K562 (cell line): Measurements from ENCODE around the gene RELL1. TPM values are rescaled to one million over a fixed set of nuclear protein-coding genes. Genes with fewer than 3 reads are reported as not detected.

Source experiments
- ATAC-seq: fragments of 200-7000 bp; cut with Tn5 transposase; 3 replicates; pipeline ENCODE4 v1.9.1; 2020; ENCODE audit warnings: moderate library complexity
- BruUV-seq: library from RNA; stranded (reverse); fragments of 400-500 nt; replicated peaks from 2 replicates; lab custom pipeline; 2021; lab: Mats Ljungman, UMichigan
- CTCF ChIA-PET: fragments of 300-600 bp; formaldehyde crosslinking; extraction: SDS; loops from one replicate; lab custom pipeline; 2021; ENCODE audit warnings: low intra/inter-chr PET ratio; lab: Yijun Ruan, JAX
- POLR2A ChIA-PET: fragments of 300-600, 350-650 bp; sonication (Branson Sonifier 250); formaldehyde crosslinking; extraction: SDS; loops from one replicate; lab custom pipeline; 2021; ENCODE audit warnings: antibody characterized with exemption, inconsistent platforms; lab: Yijun Ruan, JAX
- DNase-seq, 4 experiments: peaks; one replicate each; pipeline versions ENCODE4 v3.0.0 to v3.0.0-alpha.2; 2011 to 2018; ENCODE audit warnings: low spot score in 3 of 4, mixed read lengths in 3 of 4; ENCODE audit errors: extremely low read depth in 1 of 4
- FAIRE-seq: peaks from 2 replicates; lab custom pipeline; 2011; peaks lifted over from hg19 to GRCh38; lab: Jason Lieb, UNC
- H2AFZ ChIP-seq: 2 replicates; pipeline ENCODE4 v1.6.0; 2011; ENCODE audit warnings: low read depth, low read length, control low read depth, inconsistent platforms
- H3K27ac ChIP-seq: fragments of 200-600 bp; 3 replicates; pipeline ENCODE4 v1.8.0; 2011; ENCODE audit warnings: low read depth, mild to moderate bottlenecking, control low read depth, inconsistent platforms, low read length, moderate library complexity, mixed read lengths; ENCODE audit errors: extremely low read depth
- H3K27me3 ChIP-seq, 2 experiments: fragments of 300-600 bp in 1 of 2; 2 replicates in 1 of 2; 3 replicates in 1 of 2; pipeline versions ENCODE4 v1.6.0 to v1.8.0; 2011; ENCODE audit warnings: inconsistent platforms in 2 of 2, low read length in 2 of 2, mild to moderate bottlenecking in 1 of 2, mixed read lengths in 1 of 2, moderate library complexity in 1 of 2; ENCODE audit not compliant: control insufficient read depth in 2 of 2, insufficient read depth in 2 of 2
- H3K36me3 ChIP-seq: fragments of 300-600 bp; 3 replicates; pipeline ENCODE4 v1.8.0; 2011; ENCODE audit warnings: mild to moderate bottlenecking, low read length, inconsistent platforms; ENCODE audit not compliant: control insufficient read depth, insufficient read depth
- H3K4me1 ChIP-seq, 2 experiments: fragments of 200-600 bp in 1 of 2; replicated peaks in 1 of 2; 2 replicates in 1 of 2; 3 replicates in 1 of 2; pipeline versions ENCODE4 v1.5.1 to v1.8.0; 2011; ENCODE audit warnings: inconsistent platforms in 2 of 2, low read length in 2 of 2, mild to moderate bottlenecking in 1 of 2, mixed read lengths in 1 of 2, moderate library complexity in 1 of 2; ENCODE audit not compliant: control insufficient read depth in 2 of 2, insufficient read depth in 2 of 2
- H3K4me2 ChIP-seq: 2 replicates; pipeline ENCODE4 v1.6.1; 2011; ENCODE audit warnings: low read length, control low read depth, inconsistent platforms, mixed read lengths; ENCODE audit not compliant: insufficient read depth
- H3K4me3 ChIP-seq: fragments of 200-600 bp; sonication (generic), shearing (Covaris generic); 2 replicates; pipeline ENCODE4 v1.5.1; 2016; ENCODE audit warnings: control low read depth, inconsistent platforms
- H3K79me2 ChIP-seq: fragments of 200-600 bp; 3 replicates; pipeline ENCODE4 v1.8.0; 2011; ENCODE audit warnings: low read length, inconsistent platforms; ENCODE audit not compliant: control insufficient read depth, insufficient read depth
- H3K9ac ChIP-seq, 2 experiments: 2 replicates each; pipeline versions ENCODE4 v1.6.0 to v1.6.1; 2011; ENCODE audit warnings: low read depth in 2 of 2, low read length in 2 of 2, control low read depth in 1 of 2, inconsistent platforms in 1 of 2, mild to moderate bottlenecking in 1 of 2, mixed read lengths in 1 of 2; ENCODE audit not compliant: insufficient read depth in 1 of 2
- H3K9me1 ChIP-seq: one replicate; pipeline ENCODE4 v1.6.0; 2011; ENCODE audit warnings: inconsistent platforms, mild to moderate bottlenecking, low read length, moderate library complexity; ENCODE audit not compliant: control insufficient read depth, insufficient read depth
- H3K9me3 ChIP-seq: replicated peaks from 2 replicates; pipeline ENCODE4 v1.5.1; 2011; ENCODE audit warnings: low read depth, low read length, inconsistent platforms; ENCODE audit not compliant: control insufficient read depth, insufficient read depth
- H4K20me1 ChIP-seq: replicated peaks from 2 replicates; pipeline ENCODE4 v1.6.1; 2011; ENCODE audit warnings: low read length, inconsistent platforms, mixed read lengths; ENCODE audit not compliant: control insufficient read depth, insufficient read depth
- BRCA1 ChIP-seq, 2 experiments: fragments of 450-650 bp in 1 of 2; sonication (generic) in 1 of 2; formaldehyde crosslinking in 1 of 2; IDR thresholded peaks; 2 replicates each; pipeline versions ENCODE4 v1.5.0 to v1.6.1; 2017 to 2020; ENCODE audit warnings: mild to moderate bottlenecking in 1 of 2, missing genetic modification reagents in 1 of 2
- DIDO1 ChIP-seq: fragments of 450-650 bp; IDR thresholded peaks from 2 replicates; pipeline ENCODE4 v1.6.1; 2016; ENCODE audit warnings: low read depth, missing biosample characterization, missing genetic modification characterization
- ELF1 ChIP-seq: fragments of 200-800 bp; sonication (Bioruptor generic); IDR thresholded peaks from 2 replicates; pipeline ENCODE4 v1.6.1; 2016; ENCODE audit warnings: missing genetic modification characterization, missing compliant biosample characterization
- IFI16 ChIP-seq: fragments of 250-450 bp; sonication (Bioruptor Pico); IDR thresholded peaks from 2 replicates; pipeline ENCODE4 v2.1.2; 2022; ENCODE audit warnings: mild to moderate bottlenecking, inconsistent platforms
- KDM1A ChIP-seq, 2 experiments: fragments of 450-650 bp; IDR thresholded peaks; 2 replicates each; pipeline ENCODE4 v1.6.1; 2016; ENCODE audit warnings: mild to moderate bottlenecking in 2 of 2
- NFIC ChIP-seq: fragments of 450-650 bp; IDR thresholded peaks from 2 replicates; pipeline ENCODE4 v1.6.1; 2017; ENCODE audit warnings: mild to moderate bottlenecking, inconsistent platforms
- NR4A1 ChIP-seq, 2 experiments: fragments of 250-450 bp in 1 of 2; fragments of 450-650 bp in 1 of 2; sonication (Bioruptor Pico) in 1 of 2; IDR thresholded peaks; 2 replicates each; pipeline versions ENCODE4 v1.4.0 to v1.6.1; 2016 to 2020; ENCODE audit warnings: mild to moderate bottlenecking in 2 of 2, missing compliant biosample characterization in 1 of 2, missing genetic modification characterization in 1 of 2, moderate library complexity in 1 of 2
- POU5F1 ChIP-seq: fragments of 150-350 bp; IDR thresholded peaks from 2 replicates; pipeline ENCODE4 v1.6.1; 2014; ENCODE audit warnings: borderline replicate concordance, low read length, low read depth, mild to moderate bottlenecking; ENCODE audit not compliant: partially characterized antibody
- TRIM24 ChIP-seq, 2 experiments: fragments of 450-650 bp; IDR thresholded peaks; 2 replicates each; pipeline ENCODE4 v1.6.1; 2016
- ZNF408 ChIP-seq: fragments of 250-450 bp; sonication (Bioruptor Pico); IDR thresholded peaks from 2 replicates; pipeline ENCODE4 v1.4.0; 2020; ENCODE audit warnings: low read depth, mild to moderate bottlenecking, moderate library complexity
- whole genome bisulfite sequencing: fragments of 100-300 bp; shearing (Covaris generic); methylation state at CpG from one replicate; pipeline ENCODE4 v1.1.6; 2016; ENCODE audit warnings: low coverage, mixed read lengths; ENCODE audit not compliant: insufficient coverage; ENCODE audit errors: missing lambda C conversion rate; 5-methylcytosine and 5-hydroxymethylcytosine counted together
- in situ Hi-C: fragments of 300-500 bp; cut with MboI; formaldehyde crosslinking; loops from 4 replicates; pipeline ENCODE4 v1.15.0; 2018; ENCODE audit warnings: inconsistent platforms, mixed read lengths
- intact Hi-C: fragments of 100-400 bp; cut with micrococcal nuclease; formaldehyde crosslinking; loops from 2 replicates; pipeline ENCODE4 v1.14.2; 2022
- polyA plus RNA-seq, 8 experiments: library from polyadenylated mRNA; depleted of rRNA in 4 of 8; stranded (reverse) in 5 of 8; unstranded in 3 of 8; fragments of >200 nt; fragmentation: Nextera tagmentation in 2 of 8; fragmentation: Illumina TruSeq in 1 of 8; extraction: Ambion mirVana in 2 of 8; extraction: Trizol in 1 of 8; gene quantifications; 2 replicates each; pipeline versions ENCODE4 v1.2.1 to v1.2.3, GENCODE V29; 2011 to 2014; ENCODE audit warnings: inconsistent platforms in 1 of 8, missing spikeins in 1 of 8
- total RNA-seq, 7 experiments: library from RNA; depleted of rRNA in 6 of 7; stranded (reverse); fragments of >200 nt in 6 of 7; fragmentation: Illumina TruSeq in 2 of 7; extraction: Trizol in 2 of 7; gene quantifications; 2 replicates each; pipeline versions ENCODE4 v1.2.1 to v1.2.3, GENCODE V29; 2011 to 2021; ENCODE audit warnings: low replicate concordance in 1 of 7
- TF ChIP-seq, protein P1 (sequence below): sonication (generic); formaldehyde crosslinking; IDR thresholded peaks from 2 replicates; pipeline ENCODE4 v1.8.1; 2022; ENCODE audit warnings: missing genetic modification reagents
- TF ChIP-seq, protein P2 (sequence below): IDR thresholded peaks from 3 replicates; pipeline ENCODE4 v1.6.1; 2011; ENCODE audit warnings: borderline replicate concordance, mild to moderate bottlenecking; ENCODE audit not compliant: insufficient read length, insufficient read depth
- TF ChIP-seq, protein P3 (sequence below): fragments of 200-800 bp; sonication (Bioruptor generic); IDR thresholded peaks from 2 replicates; pipeline ENCODE4 v1.6.1; 2017; ENCODE audit warnings: missing genetic modification characterization, missing compliant biosample characterization
- TF ChIP-seq, protein P4 (sequence below): fragments of 250-450 bp; sonication (Bioruptor Pico); IDR thresholded peaks from 2 replicates; pipeline ENCODE4 v1.4.0; 2020; ENCODE audit warnings: mild to moderate bottlenecking, moderate library complexity

RELL1 gene
- total and polyA plus RNA-seq, 9 of the 15 experiments (the other 6 are each of a cell fraction or from before 2014, with no cell fraction given) = 0.06 to 3.5 (median 1.7) TPM; not detected in 1

DNA sequence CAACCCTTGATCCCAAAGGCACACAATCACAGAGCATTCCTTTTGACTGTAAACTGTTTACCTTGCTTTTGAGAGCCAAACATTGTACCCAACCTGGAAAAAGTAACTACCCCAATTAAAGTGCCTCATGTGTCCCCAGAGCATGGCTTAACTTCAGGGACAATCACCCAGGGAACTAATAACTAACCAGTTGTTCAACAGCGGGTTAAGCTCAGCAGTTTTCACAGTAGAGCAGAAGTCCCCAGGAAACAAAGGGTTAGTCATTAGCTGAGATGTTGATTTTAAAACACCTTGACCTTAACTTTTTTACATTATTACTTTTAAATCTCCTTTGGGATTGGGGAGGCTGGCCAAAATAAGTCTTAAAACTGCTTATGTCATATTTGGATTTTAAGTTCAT is 94.8 kb downstream of the RELL1 start (continued):
- TF ChIP-seq TRIM24 (IDR thresholded peaks at IDR 0.05) (no peak), DIDO1 (tag) (no peak), IFI16 (CRISPR knock-in tag) (no peak), POU5F1 (no peak), ELF1 (no peak), KDM1A (IDR thresholded peaks at IDR 0.05) (no peak)
- TF ChIP-seq, protein P1, sequence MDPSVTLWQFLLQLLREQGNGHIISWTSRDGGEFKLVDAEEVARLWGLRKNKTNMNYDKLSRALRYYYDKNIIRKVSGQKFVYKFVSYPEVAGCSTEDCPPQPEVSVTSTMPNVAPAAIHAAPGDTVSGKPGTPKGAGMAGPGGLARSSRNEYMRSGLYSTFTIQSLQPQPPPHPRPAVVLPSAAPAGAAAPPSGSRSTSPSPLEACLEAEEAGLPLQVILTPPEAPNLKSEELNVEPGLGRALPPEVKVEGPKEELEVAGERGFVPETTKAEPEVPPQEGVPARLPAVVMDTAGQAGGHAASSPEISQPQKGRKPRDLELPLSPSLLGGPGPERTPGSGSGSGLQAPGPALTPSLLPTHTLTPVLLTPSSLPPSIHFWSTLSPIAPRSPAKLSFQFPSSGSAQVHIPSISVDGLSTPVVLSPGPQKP (CRISPR knock-in tag) = no peak
- TF ChIP-seq, all 486 proteins: peak for 0

DNA sequence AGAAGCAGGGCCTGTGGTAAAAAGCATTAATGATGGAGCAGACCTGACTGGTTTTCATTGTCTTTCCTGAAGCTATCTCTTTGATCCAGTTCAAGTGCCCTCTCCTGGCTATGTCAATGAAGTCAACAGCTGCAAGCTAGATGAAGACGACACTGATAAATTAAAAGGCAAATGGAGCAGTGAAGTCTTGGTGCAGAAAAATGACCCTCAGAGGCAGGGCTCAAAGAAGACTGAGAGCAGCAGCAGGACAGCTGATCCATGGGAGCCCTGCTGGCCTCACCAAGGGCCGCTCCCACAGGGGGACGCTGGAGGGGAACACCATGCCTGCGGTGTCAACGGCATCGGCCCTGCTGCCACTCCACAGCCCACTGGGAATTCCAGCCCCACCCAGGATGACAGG is 96.2 kb downstream of the RELL1 start:
- H3K9ac ChIP-seq = peak overlapping the region in 1 of 2 experiments; percentile 26; a peak in 1 of 4 replicates
- ATAC-seq (no peak), DNase-seq (no peak), FAIRE-seq (no peak)
- WGBS = 0% methylated on average over 3 of the region's 6 CpGs
- CTCF ChIA-PET = no interaction called here
- H3K9me3 ChIP-seq = no peaks in the 10 kb centered on the region
- POLR2A ChIA-PET = interaction anchor here (1.4 kb wide), 1 partner anchor 9 kb away, joined by 3 read pairs; no protein-coding TSS in a partner anchor
- intact Hi-C loops = no loop called here
- no peaks in the 10 kb centered on the region for H3K9me1 ChIP-seq
- H3K27me3 ChIP-seq = peaks cover 3 to 15% of the 10 kb centered on the region in 2 experiments; a peak in 3 of 5 replicates
- H3K4me2 ChIP-seq = no peak overlapping the region
- H3K4me1 ChIP-seq = no peaks in the 10 kb centered on the region
- no peaks in the 10 kb centered on the region for H4K20me1 ChIP-seq
- in situ Hi-C loops = no loop called here
- H3K27ac ChIP-seq = no peak overlapping the region
- H3K4me3 ChIP-seq = no peak overlapping the region
- no peak overlapping the region for H2AFZ ChIP-seq
- BruUV-seq = no TSS peak
- H3K79me2 ChIP-seq = no peaks in the 10 kb centered on the region
- H3K36me3 ChIP-seq = no peaks in the 10 kb centered on the region
- TF ChIP-seq, protein P2, sequence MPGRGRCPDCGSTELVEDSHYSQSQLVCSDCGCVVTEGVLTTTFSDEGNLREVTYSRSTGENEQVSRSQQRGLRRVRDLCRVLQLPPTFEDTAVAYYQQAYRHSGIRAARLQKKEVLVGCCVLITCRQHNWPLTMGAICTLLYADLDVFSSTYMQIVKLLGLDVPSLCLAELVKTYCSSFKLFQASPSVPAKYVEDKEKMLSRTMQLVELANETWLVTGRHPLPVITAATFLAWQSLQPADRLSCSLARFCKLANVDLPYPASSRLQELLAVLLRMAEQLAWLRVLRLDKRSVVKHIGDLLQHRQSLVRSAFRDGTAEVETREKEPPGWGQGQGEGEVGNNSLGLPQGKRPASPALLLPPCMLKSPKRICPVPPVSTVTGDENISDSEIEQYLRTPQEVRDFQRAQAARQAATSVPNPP = no peak
- TF ChIP-seq ZNF408 (no peak), BRCA1 (IDR thresholded peaks at IDR 0.05) (no peak), BRCA1 (CRISPR knock-in tag; IDR thresholded peaks at IDR 0.05) (no peak), NR4A1 (CRISPR knock-in tag; IDR thresholded peaks at IDR 0.05) (no peak), NR4A1 (tag; IDR thresholded peaks at IDR 0.05) (no peak), NFIC (no peak)
- TF ChIP-seq, protein P3, sequence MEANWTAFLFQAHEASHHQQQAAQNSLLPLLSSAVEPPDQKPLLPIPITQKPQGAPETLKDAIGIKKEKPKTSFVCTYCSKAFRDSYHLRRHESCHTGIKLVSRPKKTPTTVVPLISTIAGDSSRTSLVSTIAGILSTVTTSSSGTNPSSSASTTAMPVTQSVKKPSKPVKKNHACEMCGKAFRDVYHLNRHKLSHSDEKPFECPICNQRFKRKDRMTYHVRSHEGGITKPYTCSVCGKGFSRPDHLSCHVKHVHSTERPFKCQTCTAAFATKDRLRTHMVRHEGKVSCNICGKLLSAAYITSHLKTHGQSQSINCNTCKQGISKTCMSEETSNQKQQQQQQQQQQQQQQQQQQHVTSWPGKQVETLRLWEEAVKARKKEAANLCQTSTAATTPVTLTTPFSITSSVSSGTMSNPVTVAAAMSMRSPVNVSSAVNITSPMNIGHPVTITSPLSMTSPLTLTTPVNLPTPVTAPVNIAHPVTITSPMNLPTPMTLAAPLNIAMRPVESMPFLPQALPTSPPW (CRISPR knock-in tag) = no peak
- TF ChIP-seq, protein P4, sequence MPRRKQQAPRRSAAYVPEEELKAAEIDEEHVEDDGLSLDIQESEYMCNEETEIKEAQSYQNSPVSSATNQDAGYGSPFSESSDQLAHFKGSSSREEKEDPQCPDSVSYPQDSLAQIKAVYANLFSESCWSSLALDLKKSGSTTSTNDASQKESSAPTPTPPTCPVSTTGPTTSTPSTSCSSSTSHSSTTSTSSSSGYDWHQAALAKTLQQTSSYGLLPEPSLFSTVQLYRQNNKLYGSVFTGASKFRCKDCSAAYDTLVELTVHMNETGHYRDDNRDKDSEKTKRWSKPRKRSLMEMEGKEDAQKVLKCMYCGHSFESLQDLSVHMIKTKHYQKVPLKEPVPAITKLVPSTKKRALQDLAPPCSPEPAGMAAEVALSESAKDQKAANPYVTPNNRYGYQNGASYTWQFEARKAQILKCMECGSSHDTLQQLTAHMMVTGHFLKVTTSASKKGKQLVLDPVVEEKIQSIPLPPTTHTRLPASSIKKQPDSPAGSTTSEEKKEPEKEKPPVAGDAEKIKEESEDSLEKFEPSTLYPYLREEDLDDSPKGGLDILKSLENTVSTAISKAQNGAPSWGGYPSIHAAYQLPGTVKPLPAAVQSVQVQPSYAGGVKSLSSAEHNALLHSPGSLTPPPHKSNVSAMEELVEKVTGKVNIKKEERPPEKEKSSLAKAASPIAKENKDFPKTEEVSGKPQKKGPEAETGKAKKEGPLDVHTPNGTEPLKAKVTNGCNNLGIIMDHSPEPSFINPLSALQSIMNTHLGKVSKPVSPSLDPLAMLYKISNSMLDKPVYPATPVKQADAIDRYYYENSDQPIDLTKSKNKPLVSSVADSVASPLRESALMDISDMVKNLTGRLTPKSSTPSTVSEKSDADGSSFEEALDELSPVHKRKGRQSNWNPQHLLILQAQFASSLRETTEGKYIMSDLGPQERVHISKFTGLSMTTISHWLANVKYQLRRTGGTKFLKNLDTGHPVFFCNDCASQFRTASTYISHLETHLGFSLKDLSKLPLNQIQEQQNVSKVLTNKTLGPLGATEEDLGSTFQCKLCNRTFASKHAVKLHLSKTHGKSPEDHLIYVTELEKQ = no peak
